ENCODE measurements around the gene HOXC10.

DNA sequence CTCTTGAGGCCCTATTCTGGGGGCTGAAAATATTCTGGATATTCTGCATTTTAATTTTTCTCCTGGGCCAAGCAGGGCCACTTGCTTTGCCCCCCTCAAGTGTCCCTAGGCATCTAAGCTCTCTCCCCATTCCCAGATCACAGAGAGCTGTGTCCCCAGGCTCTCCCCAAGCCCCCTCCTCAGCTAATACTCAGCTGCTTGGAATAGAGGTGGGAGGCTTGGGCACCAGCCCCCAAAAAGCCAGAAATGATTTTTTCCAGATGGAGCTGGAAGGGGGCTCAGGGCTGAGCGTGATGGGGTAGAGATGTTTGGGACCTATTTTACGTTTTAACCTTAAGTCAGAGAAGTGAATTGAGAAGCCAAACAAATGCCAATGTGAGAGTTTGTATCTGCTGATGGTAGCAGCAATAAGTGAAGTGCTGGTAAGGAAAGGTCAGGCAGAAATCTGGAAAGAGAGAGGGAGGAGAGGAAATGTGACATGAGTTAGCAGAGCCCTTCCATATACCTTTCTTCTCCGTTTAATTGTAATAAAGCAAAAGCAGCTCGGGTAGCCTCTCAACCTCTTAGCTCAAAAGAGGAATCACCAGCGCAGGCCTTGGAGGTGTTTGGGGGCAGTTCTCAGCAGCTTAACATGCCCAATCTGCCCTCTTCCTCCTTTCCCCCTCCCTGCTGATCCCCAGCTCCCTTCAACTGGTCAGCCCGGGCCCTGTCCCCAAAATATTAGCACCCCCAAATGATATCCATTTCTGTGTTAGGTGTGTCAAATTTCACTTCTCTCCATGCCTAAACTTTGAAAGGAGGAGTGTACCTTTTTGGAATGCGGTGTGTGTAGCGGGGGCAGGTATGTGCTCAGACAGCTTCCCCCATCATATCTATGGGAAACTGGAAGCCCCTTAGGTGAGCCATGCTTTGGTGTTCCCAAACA lies 38.3 kb downstream of the HOXC10 start:
- TF ChIP-seq CTCF (optimal IDR thresholded peaks at IDR 0.05 in 1 of 3, IDR thresholded peaks at IDR 0.05 in 1 of 3, conservative IDR thresholded peaks at IDR 0.05 in 1 of 3; ENCODE audit: extremely low read depth in 1 of 3, insufficient read depth in 2 of 3, low read length in 3 of 3) (no peak), EZH2 (IDR thresholded peaks at IDR 0.05; ENCODE audit: low read length) (no peak)

Measured in keratinocyte (primary cell).